ENCODE measurements around the gene VPS37D. TPM values are rescaled to one million over a fixed set of nuclear protein-coding genes. Genes with fewer than 3 reads are reported as not detected.
A peak's percentile ranks its signal among the peaks of the same experiment; 100 is the strongest.

Gene VPS37D
- total RNA-seq, 1 experiment from 2014 or later = 0.85 TPM

DNA sequence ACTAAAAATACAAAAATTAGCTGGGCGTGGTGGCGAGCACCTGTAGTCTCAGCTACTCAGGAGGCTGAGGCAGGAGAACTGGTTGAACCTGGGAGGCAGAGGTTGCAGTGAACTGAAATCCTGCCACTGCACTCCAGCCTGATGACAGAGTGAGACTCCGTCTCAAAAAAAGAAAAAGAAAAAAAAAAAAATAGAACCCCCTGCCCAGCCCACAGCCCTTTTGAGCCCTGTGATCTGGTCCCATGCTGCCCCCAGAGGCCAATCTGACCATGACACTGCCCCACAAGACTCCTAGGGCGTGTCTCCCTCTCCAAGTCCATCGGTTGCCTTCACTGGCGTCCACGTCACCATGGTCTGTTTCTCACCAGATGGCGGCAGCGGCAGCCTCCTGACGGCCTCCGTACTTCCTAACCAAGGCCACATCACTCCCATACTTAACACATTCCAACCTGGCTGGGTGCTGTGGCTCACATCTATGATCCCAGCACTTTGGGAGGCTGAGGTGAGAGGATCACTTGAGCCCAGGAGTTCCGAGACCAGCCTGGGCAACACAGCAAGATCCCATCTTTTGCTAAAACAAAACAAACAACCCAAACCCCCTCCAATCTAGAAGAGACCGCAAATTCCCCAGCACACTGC, 33.8 kb downstream of the VPS37D start:
- Histone ChIP-seq H3K4me1 (ENCODE audit: insufficient read depth, low read length) (no peaks in the 10 kb centered on the region; the same call in 1 of the 2 replicates), H3K23me2 (ENCODE audit: insufficient read length, low read depth, low read length, poor library complexity, severe bottlenecking) (peaks cover 2% of the 10 kb centered on the region), H4K91ac (ENCODE audit: insufficient read length, low read depth, low read length) (no peak overlapping the region), H3T11ph (ENCODE audit: low read length) (no peak overlapping the region), H4K20me1 (ENCODE audit: control insufficient read depth, insufficient read depth, insufficient read length) (no peaks in the 10 kb centered on the region), H3K9ac (ENCODE audit: extremely low read depth, insufficient read length, low read length) (no peak overlapping the region), H3K4ac (ENCODE audit: low read depth, low read length) (no peak overlapping the region), H4K8ac (replicated peaks; ENCODE audit: insufficient read length, low read depth, low read length) (no peak overlapping the region), H2BK15ac (ENCODE audit: low read depth, low read length) (no peak overlapping the region), H3K56ac (ENCODE audit: insufficient read length, low read depth, low read length) (no peak overlapping the region), H2BK20ac (ENCODE audit: low read depth, low read length, poor library complexity, severe bottlenecking) (no peak overlapping the region), H2AK5ac (ENCODE audit: insufficient read length, low read length) (no peak overlapping the region), H4K5ac (ENCODE audit: insufficient read length, low read depth, low read length) (no peak overlapping the region), H2BK120ac (ENCODE audit: low read depth, low read length, poor library complexity, severe bottlenecking) (no peak overlapping the region), H2AFZ (ENCODE audit: low read length) (no peak overlapping the region), H3K18ac (ENCODE audit: insufficient read length, low read depth, low read length) (no peak overlapping the region), H3K79me1 (ENCODE audit: insufficient read depth, low read depth, low read length, poor library complexity, severe bottlenecking) (no peaks in the 10 kb centered on the region), H2BK12ac (ENCODE audit: insufficient read length, low read depth, low read length) (no peak overlapping the region), H3K23ac (ENCODE audit: insufficient read length, low read depth, low read length) (no peak overlapping the region), H3K14ac (ENCODE audit: insufficient read depth, low read length) (no peak overlapping the region), H3K27ac (ENCODE audit: insufficient read length, low read depth, low read length) (no peak overlapping the region), H3K79me2 (ENCODE audit: insufficient read depth, low read length) (no peaks in the 10 kb centered on the region), H2BK5ac (ENCODE audit: insufficient read length, low read length) (no peak overlapping the region), H3K27me3 (ENCODE audit: insufficient read depth, low read length) (no peaks in the 10 kb centered on the region), H3K9me3 (ENCODE audit: control insufficient read depth, low read depth, low read length) (no peaks in the 10 kb centered on the region), H3K4me2 (ENCODE audit: insufficient read depth, insufficient read length, low read length) (no peak overlapping the region)
- DNase-seq = peak; percentile 92
- Mint-ChIP-seq H3K4me3 (peak overlapping the region in 1 of 2 experiments; percentile 46; a peak in 2 of 5 replicates), H3K9me3 (no peaks in the 10 kb centered on the region), H3K27me3 (ENCODE audit: low read depth) (peaks cover 2% of the 10 kb centered on the region), H3K27ac (peak overlapping the region in 2 of 3 experiments; percentile 31 to 39; a peak in 2 of 7 replicates), H3K4me1 (peaks cover 9 to 37% of the 10 kb centered on the region in 2 experiments), H3K36me3 (ENCODE audit: insufficient read depth in 1 of 3, low read depth in 3 of 3) (peaks cover 27 to 47% (median 40%) of the 10 kb centered on the region in 3 experiments)
- WGBS (ENCODE audit: extremely low coverage, insufficient read length, low lambda C conversion rate) = no CpG with 5 or more reads among the region's 13 CpGs
- TF ChIP-seq, protein P1, sequence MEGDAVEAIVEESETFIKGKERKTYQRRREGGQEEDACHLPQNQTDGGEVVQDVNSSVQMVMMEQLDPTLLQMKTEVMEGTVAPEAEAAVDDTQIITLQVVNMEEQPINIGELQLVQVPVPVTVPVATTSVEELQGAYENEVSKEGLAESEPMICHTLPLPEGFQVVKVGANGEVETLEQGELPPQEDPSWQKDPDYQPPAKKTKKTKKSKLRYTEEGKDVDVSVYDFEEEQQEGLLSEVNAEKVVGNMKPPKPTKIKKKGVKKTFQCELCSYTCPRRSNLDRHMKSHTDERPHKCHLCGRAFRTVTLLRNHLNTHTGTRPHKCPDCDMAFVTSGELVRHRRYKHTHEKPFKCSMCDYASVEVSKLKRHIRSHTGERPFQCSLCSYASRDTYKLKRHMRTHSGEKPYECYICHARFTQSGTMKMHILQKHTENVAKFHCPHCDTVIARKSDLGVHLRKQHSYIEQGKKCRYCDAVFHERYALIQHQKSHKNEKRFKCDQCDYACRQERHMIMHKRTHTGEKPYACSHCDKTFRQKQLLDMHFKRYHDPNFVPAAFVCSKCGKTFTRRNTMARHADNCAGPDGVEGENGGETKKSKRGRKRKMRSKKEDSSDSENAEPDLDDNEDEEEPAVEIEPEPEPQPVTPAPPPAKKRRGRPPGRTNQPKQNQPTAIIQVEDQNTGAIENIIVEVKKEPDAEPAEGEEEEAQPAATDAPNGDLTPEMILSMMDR (conservative IDR thresholded peaks at IDR 0.05) = peak; percentile 81

All from H9 (cell line).